GM18867 (cell line): ENCODE results near the gene OTOGL.

ENCODE experiments used
- ATAC-seq: cut with Tn5 transposase; IDR thresholded peaks from one replicate; pipeline ENCODE4 v1.9.1; 2021; ENCODE audit warnings: mild to moderate bottlenecking, moderate library complexity; ENCODE audit not compliant: unreplicated experiment

OTOGL gene

DNA sequence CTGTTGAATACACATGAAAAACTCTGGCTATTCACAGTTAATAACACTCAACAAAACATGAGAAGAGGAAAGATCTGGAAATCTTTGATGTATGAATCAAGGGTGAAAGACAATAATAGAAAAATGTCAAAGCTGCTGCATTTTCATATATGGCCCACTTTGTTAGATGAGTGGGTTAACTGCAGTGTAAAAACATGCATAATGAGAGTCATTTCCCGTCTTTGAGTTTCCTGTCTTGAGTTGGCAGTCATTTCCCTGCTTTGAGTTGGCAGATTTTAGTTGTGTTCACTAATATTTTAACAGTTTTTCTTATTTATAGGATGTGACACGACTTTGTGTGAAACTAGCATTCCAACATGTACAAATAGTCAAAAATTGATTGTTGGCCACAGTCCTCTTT lies 256.8 kb downstream of the OTOGL start:
- ATAC-seq = no peak

DNA sequence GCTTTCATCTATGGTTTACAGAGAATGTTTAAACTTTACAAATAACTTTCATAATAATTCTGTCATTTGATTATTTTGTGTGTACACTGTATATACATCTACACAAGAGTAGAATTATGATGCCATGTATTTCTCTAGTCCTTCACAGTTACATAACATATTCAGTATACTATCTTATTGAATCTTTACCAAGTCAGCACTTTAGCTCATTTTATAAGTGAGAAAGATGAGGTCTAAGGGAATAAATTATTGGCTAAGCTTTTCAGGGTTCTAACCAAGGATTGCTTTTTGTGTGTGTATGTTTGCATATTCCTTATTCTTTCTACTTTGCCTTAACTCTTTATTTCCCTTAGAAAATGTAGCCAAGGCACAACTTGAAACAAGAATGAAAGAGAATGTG lies 260.4 kb downstream of the OTOGL start:
- ATAC-seq = no peak

DNA sequence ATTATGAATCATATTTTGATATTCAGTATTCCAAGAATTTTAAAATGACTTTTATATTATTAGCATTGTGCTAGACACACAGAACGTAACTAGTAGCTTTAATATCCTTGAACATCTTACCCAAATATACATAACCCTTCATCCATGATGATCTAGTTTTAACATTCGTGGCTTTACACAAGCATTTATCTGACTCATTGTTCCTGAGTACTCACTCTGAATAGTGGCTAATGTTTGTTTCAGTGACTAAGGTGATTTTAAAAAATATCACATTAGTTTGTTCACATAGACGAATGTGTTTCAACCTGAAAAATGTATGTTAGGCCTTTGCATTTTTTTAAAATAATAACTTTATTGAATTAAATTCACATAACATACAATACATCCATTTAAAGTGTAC lies 264.7 kb downstream of the OTOGL start:
- ATAC-seq = no peak

DNA sequence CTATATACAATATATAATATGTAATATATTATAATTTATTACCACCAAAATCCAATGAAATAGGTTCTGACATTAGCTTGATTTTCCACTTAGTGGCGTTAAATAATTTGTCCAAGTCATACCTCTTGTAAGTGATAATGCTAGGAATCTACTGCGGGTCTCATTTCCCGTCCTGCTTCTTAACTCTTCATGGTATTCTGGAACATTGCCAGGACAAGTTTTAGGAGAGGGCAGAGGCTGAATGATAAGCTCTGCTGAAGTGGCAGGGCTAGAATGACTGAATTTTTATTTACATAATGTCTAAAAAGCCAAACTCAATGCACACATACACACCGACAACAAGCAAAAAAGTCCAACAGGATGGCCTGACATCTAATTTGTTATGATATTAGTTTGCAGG lies 274.3 kb downstream of the OTOGL start:
- ATAC-seq = no peak

DNA sequence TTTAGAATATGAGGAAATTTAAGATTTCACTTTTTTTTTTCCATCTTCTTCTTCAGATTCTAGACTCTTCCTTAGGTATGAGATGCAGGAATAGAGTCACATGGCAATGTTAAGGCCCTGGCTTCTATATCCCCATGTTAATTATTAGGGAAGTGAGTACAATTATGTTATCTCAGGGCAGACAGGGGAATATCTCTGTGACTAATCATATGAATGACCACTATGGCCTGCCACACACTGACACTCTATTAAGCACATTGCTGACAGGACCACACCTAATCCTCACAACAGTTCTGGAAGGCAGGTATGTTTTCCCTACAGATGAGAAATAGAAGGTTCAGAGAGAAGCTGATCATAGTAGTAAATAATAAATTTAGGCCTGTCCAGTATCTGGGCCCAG lies 275.3 kb downstream of the OTOGL start:
- ATAC-seq = no peak

DNA sequence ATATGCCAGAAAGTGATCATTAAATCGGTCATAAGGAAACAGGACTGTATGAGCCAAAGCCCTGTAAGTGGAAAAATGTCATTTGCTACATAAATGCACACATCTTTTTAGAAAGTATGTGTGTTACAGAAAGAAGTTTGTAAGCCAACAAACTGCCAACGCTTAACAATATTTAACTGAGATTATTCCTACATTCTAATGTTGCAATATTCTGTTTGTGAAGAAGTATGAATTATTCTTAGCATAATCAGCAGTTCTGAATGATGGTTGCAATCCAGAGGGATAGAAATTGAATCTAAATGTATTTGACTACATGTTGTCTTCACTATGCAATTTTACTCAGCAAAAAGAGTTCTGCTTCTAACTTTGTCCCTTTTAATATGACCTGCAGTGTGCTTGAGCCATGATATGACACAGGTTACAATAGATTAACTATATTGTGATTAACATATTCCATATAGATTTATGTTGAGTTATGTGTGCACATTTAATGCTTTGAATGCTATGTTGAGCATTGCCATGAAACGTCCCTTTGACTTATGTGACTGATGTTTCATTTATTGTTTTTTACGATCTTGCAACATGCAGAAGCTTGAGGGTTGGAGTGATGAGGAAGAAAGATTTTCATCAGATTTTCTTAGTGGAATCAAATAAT lies 277.9 kb downstream of the OTOGL start:
- ATAC-seq = no peak

DNA sequence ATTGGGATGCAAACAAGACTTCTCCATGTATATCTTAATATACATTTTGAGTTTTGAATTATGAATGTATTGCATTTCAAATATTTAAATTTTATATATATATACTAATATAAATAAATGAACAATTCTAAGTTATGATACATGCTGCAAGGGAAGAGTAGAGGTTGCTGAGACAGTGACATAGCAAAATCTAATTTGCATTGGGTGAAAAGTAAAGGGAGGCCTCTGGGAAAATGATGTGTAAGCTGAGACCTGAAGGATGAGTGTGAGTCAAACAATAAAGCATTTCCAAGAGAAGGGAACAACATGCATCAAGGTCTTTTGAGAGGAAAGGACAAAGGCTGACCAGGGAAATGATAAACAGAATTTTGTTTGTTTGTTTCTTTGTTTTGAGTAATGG lies 281.8 kb downstream of the OTOGL start:
- no peak for ATAC-seq

DNA sequence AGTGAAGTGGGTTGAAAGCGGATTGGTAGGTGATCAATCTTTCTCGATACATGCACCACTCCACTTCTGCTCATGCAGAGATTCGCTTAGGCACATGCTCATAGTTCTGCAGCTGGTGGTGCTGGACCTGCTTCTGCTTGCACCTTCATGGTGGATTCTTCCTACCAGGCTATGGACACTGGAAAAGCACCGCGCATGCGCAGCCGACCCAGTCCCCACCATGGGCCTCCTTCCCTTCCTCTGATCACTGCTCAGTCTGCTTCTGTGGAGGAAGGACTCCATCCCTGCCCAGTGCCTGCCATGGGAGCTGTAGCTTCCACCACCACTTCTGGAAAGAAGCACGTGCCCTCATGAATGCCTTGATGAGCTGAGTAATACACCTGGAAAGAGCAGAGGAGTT lies 282.9 kb downstream of the OTOGL start:
- no peak for ATAC-seq

DNA sequence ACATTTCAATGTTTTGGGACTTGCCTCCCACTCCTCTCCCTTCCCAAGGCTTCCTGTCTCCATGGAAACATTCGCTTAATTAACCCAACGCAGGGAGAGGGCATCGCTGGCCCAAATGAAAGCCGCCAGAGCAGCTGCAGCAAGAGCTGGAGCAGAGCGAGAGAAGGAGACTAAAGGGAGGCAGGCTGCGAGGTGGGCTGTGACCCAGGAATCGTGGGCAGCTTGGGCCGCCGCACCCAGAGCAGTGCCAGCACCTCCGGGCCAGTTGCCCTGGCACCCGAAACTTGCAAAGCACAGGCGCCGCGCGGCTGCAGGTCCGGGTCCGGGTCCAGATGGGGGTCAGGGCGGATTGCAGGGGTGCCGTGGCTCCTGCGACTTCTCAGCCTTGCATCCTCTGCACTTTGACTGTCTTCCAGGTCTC lies 301.2 kb downstream of the OTOGL start:
- no peak for ATAC-seq

DNA sequence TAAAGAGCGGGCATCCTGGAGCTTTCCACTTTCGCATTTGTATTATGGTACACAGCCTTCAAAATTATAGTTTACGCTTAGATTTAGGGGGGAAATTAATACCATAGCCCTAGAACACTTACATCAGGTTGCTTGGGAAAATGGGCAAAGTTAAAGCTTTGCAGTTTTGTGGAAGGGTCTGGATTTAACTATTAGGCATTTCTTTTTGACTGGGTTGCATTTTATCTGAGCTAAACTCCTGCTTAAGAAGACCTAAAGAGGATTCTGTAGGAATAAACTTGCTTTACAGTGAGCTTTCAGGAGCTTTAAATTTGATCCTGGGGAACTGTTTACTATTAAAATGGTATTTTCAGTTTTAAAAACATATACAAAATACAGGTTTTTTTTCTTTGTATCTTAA lies 301.9 kb downstream of the OTOGL start:
- no peak for ATAC-seq

DNA sequence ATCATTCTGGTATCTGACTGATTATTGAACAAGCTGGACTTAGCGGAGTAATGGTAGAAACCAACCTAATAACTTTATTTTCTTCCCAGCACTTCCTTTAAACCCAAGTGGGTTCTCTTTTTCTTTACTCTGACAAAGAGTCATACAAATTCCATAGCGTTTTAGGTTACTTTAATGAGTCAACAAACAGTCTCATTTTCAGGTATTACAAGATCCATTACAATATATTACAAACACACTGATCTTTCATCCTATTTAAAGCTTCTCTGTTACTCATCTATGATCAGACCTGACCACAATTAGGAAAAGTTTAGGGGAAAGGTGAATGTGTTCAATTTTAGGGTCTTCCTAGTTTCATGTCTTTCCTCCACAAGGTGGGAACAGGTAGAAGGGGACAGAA lies 305.3 kb downstream of the OTOGL start:
- no peak for ATAC-seq

DNA sequence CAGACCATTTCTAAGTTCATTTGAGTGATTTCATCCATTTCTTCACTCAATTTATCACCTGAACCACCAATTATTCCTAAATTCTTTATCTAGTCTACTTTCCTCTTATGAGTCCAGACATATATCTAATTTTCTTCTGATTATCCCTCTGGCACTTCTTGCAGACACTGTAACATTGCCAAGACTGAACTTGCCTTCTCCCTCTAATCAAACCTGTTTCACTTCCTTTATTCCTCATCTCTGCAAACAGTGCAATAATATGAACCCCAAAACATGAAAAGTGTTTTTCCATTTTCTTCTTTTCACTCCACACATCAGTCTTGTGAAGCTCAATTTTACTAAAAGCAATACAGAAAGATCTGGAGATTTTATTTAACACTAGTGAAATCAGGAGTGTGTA lies 306.9 kb downstream of the OTOGL start:
- no peak for ATAC-seq

DNA sequence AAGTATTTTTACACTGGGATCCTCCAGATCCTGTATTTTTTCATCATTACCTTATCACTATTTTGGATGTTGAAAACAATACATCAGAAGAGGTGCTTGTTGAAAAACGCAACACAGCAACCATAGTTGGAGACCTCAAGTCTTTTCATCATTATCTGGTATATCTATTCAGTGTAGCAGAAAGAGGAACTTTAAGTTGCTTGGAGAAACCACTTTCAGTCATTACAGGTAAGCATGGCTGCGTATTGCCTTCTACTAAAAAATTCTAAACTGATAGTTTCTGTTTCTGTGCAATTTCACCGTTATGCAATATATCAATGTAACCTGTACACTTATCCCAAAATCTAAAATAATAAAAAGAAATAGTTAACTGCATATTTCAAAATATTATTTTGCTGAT lies 312.4 kb downstream of the OTOGL start:
- ATAC-seq = peak; percentile 84

DNA sequence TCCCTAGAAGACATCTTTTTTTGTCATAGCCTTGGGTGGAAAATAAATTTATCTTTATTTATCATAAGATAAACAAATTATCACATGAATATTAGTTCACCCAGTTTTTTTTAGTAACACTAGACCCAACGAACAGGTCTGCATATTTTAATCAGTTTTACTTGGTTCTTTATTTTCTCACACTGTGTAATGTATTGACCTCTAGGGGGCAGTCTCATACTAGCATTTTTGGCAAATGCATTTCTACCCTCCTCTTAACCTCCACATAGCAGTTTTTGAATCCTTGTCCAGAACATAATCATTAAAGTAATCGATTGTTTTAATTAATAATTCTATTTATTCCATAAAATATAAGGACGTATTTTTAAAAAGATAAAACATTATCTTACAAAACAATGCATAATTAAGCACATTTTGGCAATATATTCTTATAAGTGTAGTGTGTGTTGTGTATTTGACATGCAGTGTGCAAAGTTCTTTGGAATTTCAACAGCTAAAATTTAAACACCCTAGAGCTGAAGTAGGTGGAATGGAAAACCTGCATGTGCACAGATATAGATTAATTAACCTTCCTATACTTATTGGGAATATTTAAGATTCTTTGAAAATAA lies 313.1 kb downstream of the OTOGL start:
- peak; percentile 78 for ATAC-seq

DNA sequence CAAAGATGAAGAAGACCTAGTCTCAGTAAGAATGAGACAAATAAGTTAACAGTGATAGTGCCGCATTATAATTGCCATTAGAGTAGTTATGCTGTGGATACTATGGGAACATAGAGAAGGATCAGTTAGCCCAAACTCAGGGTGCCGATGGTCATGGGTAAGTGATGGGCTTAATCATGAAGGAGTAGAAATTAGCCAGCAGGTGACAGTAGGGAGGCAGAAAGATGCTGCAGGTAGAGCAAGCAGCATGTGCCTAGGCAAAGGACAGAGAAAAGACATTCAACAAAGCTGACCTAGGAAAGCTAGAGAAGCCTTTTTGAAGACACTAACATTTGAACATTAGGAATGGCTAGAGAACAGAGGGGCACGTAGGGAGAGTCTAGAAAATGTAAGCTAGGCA lies 314.1 kb downstream of the OTOGL start:
- ATAC-seq = no peak

DNA sequence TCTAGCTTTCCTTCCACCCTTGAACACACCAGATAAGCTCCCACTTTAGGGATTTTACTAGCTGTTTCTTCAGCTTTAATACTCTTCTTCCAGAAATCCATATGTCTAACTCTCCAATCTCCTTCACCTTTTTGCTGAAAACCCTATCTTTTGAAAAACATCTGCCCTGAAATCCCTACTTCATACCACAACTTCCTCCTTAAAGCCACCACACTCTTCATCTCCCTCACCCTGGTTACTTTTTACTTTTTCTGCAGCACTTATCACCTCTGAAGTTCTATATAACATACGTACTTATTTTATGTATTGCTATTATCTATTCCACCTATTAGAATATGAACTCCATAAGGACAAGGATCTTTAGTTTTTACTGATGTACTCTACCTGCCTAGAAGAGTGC lies 316.1 kb downstream of the OTOGL start:
- no peak for ATAC-seq

DNA sequence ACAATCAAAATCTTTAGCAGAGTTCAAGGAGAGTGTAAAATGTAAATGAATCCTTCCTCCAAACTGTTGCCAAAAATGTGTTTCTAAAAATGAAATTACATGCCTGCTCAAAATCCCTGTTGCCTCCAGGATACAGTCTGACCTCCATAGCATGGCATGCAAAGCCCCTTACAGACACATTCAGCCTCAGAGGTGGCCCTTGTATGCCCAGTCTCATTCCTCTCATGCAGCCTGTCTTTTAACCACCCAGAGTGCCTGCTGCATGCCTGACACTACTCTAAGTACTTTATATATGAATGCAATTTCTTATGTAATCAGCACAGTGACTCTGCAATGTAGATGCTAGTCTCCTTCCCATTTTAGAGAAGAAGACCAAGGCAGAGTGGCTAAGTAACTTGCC lies 320.3 kb downstream of the OTOGL start:
- no peak for ATAC-seq

DNA sequence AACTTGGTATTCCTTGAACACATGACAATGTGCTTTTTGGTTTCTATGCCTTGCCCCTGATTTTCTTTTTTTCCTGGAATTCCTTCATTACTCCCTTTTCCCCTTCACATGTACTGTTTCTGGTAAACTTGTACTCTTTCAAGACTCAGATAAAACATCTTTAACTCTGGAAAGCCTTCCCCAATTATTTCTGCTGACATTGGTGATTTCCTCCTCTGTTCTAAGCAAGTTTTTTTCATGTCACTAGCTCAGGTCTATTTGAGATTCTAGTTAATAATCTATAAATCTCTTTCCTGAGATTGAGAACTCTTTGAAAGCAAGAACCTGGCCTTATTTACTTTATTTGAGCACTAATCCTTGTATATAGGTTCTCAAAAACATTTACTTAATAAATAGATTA lies 320.7 kb downstream of the OTOGL start:
- no peak for ATAC-seq

DNA sequence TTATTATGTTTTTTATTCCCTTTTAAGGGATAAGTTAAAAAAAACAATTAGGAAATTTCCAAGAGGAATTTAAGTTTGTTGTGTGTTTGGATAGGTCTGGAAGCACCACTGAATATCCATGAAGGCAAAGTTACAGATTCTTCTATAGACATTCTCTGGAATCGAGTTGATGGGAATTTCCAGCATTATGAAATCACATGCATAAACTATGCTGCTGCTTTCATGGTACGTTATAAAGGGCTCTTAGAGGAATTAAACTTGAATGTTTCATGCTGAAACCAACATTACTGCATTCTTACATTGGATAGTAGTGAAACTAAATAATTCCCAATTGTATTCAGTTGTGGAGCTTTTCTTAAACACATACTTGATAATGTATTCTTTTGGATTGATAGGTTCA lies 323.2 kb downstream of the OTOGL start:
- no peak for ATAC-seq
